ENCODE data around the gene PTPRJ.

The PTPRJ gene

GRCh38 chr11:48154151-48154550 lies 173.8 kb downstream of the PTPRJ start:
- no peaks in the 10 kb centered on the region for H3K36me3 ChIP-seq
- H3K4me3 ChIP-seq (ENCODE audit: low read depth, low read length), result no peak overlapping the region
- no peak overlapping the region for H3K27ac ChIP-seq
- no peaks in the 10 kb centered on the region for H3K9me3 ChIP-seq (ENCODE audit: severe bottlenecking)
- TF ChIP-seq, protein P1, sequence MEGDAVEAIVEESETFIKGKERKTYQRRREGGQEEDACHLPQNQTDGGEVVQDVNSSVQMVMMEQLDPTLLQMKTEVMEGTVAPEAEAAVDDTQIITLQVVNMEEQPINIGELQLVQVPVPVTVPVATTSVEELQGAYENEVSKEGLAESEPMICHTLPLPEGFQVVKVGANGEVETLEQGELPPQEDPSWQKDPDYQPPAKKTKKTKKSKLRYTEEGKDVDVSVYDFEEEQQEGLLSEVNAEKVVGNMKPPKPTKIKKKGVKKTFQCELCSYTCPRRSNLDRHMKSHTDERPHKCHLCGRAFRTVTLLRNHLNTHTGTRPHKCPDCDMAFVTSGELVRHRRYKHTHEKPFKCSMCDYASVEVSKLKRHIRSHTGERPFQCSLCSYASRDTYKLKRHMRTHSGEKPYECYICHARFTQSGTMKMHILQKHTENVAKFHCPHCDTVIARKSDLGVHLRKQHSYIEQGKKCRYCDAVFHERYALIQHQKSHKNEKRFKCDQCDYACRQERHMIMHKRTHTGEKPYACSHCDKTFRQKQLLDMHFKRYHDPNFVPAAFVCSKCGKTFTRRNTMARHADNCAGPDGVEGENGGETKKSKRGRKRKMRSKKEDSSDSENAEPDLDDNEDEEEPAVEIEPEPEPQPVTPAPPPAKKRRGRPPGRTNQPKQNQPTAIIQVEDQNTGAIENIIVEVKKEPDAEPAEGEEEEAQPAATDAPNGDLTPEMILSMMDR (IDR thresholded peaks at IDR 0.05; ENCODE audit: low read depth, low read length), result no peak
- DNase-seq, result no peak
- H3K27me3 ChIP-seq (ENCODE audit: insufficient read depth, low read depth, severe bottlenecking), result no peaks in the 10 kb centered on the region

GRCh38 chr11:48161951-48162884 lies 181.9 kb downstream of the PTPRJ start:
- no peaks in the 10 kb centered on the region for H3K9me3 ChIP-seq (ENCODE audit: severe bottlenecking)
- TF ChIP-seq, protein P1 (IDR thresholded peaks at IDR 0.05; ENCODE audit: low read depth, low read length), result no peak
- H3K4me3 ChIP-seq (ENCODE audit: low read depth, low read length), result no peak overlapping the region
- H3K27ac ChIP-seq, result no peak overlapping the region
- DNase-seq, result no peak
- H3K27me3 ChIP-seq (ENCODE audit: insufficient read depth, low read depth, severe bottlenecking), result no peaks in the 10 kb centered on the region
- no peaks in the 10 kb centered on the region for H3K36me3 ChIP-seq

DNA sequence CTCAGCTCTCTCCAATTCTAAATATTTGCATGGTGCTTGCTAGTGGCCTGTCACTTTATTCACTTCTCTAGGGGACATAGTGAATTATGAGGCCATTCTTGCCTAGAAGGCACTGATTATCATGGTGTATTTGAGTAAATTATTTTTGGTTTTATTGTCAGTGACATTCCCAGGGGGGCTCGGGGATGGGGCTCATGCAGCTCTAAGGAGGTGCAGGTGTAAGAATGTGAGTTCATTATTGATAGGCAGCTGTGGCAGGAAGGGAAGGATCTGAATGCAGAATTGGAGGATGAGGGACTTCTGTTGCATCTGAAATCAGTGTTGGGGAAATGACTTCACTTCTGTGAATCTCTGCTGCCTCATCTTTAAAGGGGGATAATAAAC lies 182.5 kb downstream of the PTPRJ start:
- H3K4me3 ChIP-seq (ENCODE audit: low read depth, low read length), result no peak overlapping the region
- H3K27me3 ChIP-seq (ENCODE audit: insufficient read depth, low read depth, severe bottlenecking), result no peaks in the 10 kb centered on the region
- TF ChIP-seq, protein P1 (IDR thresholded peaks at IDR 0.05; ENCODE audit: low read depth, low read length), result no peak
- H3K9me3 ChIP-seq (ENCODE audit: severe bottlenecking), result no peaks in the 10 kb centered on the region
- no peak overlapping the region for H3K27ac ChIP-seq
- no peaks in the 10 kb centered on the region for H3K36me3 ChIP-seq
- no peak for DNase-seq

DNA sequence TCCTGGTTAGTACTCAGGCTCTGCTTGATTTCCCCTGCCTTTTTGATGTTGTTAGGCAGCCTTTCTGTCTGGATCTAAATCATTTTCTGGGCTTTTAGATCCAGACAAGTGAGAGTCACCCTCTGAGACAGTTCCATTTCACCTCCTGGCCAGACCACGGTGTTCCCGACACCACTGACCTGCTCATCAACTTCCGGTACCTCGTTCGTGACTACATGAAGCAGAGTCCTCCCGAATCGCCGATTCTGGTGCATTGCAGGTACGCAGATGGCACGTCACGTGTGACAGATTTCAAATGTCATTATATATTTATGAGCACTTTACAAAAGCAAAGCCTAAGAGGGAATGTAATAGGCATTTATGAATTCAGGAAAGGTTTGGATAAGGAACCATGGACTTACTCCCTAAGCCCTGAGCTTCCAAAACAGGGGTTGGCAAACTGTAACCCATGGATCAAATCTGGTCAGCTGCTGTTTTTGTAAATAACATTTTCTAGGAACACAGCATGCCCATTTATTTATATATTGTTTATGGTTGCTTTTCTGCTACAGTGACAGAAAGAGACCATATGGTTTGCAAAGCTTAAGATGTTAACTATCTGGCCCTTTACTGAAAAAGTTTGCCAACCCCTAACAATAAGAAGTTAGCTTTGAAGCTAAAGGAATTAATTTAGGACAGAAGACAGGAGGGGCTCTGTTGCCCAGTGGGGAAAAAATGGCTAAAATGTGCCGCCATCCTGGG lies 183.2 kb downstream of the PTPRJ start:
- TF ChIP-seq, protein P1 (IDR thresholded peaks at IDR 0.05; ENCODE audit: low read depth, low read length), result no peak
- no peak for DNase-seq
- Histone ChIP-seq H3K4me3 (ENCODE audit: low read depth, low read length) (no peak overlapping the region), H3K27ac (no peak overlapping the region), H3K9me3 (ENCODE audit: severe bottlenecking) (no peaks in the 10 kb centered on the region), H3K36me3 (no peaks in the 10 kb centered on the region), H3K27me3 (ENCODE audit: insufficient read depth, low read depth, severe bottlenecking) (no peaks in the 10 kb centered on the region)

DNA sequence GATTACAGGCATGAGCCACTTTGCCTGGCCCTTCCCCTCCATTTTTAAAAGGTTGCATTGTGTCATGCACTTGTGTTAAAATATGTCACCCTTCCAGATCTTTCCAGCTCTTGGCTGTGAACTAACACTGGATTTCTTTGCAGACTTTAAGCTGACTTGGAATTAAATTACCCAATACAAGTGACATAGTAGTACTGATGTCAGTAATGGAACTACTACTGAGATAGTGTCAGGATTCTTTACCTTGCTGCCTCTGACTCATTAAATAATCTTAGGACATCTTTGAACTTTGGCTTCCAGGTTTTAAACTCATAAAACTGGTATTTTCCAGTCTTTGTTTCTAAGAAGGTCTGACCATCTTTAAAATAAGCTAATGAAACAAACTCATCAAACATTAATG lies 184.5 kb downstream of the PTPRJ start:
- TF ChIP-seq, protein P1 (IDR thresholded peaks at IDR 0.05; ENCODE audit: low read depth, low read length), result no peak
- no peak for DNase-seq
- Histone ChIP-seq H3K9me3 (ENCODE audit: severe bottlenecking) (no peaks in the 10 kb centered on the region), H3K36me3 (no peaks in the 10 kb centered on the region), H3K4me3 (ENCODE audit: low read depth, low read length) (no peak overlapping the region), H3K27ac (no peak overlapping the region), H3K27me3 (ENCODE audit: insufficient read depth, low read depth, severe bottlenecking) (no peaks in the 10 kb centered on the region)

All from WERI-Rb-1 (cell line).